Breast epithelium (tissue), 3 donors: ENCODE measurements around the gene TNFAIP8.

Source experiments
- POLR2AphosphoS5 ChIP-seq, 3 donors: sonication (generic); formaldehyde crosslinking; IDR thresholded peaks; one replicate each; pipeline ENCODE4 v1.6.1; 2017; ENCODE audit warnings: antibody characterized with exemption in 3 of 3
- TF ChIP-seq, protein P1 (sequence below), 3 donors: fragments of 450-650 bp; IDR thresholded peaks; one replicate each; pipeline ENCODE4 v1.5.1; 2016 to 2017; ENCODE audit warnings: antibody characterized with exemption in 3 of 3, mild to moderate bottlenecking in 3 of 3, moderate library complexity in 3 of 3

DNA sequence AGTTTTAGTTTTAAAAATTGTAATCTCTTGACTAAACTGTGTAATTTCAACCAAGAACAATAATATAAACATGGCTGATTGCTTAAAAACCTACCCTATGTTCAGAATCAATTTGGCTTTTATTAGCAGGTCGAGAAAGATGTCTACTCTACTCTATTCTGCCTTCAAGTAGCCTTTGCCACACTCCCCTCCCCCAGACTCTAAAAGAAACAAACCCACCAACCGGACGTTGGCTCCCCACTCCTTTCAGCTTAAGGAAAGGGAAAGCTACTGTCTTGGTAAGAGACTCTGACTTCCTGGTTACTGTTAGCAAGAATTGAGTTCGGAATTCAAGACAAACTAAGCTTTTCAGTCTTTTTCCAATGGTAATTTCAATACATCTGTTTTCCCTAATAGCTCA, 46.7 kb downstream of the TNFAIP8 start:
- TF ChIP-seq, protein P1, sequence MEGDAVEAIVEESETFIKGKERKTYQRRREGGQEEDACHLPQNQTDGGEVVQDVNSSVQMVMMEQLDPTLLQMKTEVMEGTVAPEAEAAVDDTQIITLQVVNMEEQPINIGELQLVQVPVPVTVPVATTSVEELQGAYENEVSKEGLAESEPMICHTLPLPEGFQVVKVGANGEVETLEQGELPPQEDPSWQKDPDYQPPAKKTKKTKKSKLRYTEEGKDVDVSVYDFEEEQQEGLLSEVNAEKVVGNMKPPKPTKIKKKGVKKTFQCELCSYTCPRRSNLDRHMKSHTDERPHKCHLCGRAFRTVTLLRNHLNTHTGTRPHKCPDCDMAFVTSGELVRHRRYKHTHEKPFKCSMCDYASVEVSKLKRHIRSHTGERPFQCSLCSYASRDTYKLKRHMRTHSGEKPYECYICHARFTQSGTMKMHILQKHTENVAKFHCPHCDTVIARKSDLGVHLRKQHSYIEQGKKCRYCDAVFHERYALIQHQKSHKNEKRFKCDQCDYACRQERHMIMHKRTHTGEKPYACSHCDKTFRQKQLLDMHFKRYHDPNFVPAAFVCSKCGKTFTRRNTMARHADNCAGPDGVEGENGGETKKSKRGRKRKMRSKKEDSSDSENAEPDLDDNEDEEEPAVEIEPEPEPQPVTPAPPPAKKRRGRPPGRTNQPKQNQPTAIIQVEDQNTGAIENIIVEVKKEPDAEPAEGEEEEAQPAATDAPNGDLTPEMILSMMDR (IDR thresholded peaks at IDR 0.05): no peak
- TF ChIP-seq POLR2AphosphoS5 (IDR thresholded peaks at IDR 0.05): no peak
